GM15510 (cell line): ENCODE measurements around the gene PPP1R9A.

ENCODE experiments used
- POLR2A ChIP-seq: IDR thresholded peaks from 3 replicates; pipeline ENCODE4 v1.6.1; 2011; ENCODE audit warnings: borderline replicate concordance; ENCODE audit not compliant: insufficient read length; ENCODE audit errors: extremely low read depth

Gene PPP1R9A

DNA sequence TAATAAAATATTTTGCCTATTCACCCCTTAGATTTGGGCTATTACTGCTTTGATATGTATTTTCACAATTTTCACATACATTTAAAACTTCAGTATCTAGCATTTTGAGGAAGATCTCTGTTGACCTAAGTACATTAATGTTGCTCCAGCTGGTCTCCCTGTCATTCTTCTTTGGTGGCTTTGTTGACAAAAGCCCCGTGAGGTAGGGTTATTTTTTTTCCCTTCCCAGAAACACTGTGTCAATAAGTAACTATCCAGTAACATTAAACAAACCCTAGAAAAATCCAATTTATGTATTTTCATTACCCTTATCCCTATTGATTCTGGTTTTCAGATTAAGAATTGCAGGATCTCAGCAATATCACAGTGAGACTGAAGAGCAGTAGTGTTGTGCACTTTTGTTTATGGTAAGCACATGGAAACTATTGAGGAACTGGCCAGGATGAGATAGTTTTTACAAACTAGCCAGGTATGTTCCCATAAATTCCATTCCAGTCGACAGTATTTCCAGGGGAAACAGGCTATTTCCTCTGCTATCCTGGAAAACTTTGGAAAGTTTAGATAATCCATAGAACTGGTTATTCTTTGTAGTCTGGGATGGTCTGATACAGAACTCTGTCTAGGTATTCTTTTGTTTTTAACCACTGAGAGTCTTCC lies 218.8 kb downstream of the PPP1R9A start:
- no peak for TF ChIP-seq POLR2A

DNA sequence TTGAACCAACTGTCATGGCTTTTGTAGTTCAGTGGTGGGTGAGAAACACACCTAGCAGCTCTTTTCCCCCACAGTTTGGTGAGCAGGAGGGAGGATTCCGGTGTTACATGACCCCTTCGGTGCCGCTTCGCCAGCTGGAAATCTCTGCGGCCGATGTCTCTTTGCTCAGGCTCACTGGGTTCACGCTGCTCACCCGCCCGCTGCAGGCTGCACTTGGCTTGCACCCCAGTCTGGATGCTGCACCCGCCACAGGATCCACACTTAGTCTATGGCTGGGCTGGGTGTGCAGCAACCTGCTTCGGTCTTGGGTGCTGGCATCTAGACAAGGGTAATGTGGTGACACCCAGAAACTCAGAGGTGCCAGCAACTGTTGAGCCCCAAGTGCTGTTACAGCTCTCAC lies 225.1 kb downstream of the PPP1R9A start:
- TF ChIP-seq POLR2A = no peak

DNA sequence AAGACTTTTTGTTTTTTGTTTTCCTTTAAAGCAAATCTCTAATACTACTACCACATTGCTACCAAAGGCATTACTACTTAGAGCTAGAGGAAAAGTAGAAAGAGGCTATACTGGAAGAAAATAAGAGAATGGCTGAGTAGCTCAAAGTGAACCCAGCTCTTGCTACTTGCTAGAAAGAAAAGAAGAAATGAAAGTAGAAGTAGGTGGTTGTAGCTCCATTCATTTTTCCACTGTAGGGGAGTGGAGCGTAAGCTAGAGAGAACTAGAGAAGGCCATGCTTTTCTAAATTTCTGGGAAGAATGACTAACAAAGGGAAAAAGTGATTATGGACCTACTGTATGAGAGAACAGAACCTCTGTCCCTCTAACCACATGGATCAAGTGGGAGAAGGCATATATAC lies 232.5 kb downstream of the PPP1R9A start:
- no peak for TF ChIP-seq POLR2A

- TF ChIP-seq POLR2A = no peak
These were observed 234.4 kb downstream of the PPP1R9A start for GRCh38 chr7:95141755-95142154.

DNA sequence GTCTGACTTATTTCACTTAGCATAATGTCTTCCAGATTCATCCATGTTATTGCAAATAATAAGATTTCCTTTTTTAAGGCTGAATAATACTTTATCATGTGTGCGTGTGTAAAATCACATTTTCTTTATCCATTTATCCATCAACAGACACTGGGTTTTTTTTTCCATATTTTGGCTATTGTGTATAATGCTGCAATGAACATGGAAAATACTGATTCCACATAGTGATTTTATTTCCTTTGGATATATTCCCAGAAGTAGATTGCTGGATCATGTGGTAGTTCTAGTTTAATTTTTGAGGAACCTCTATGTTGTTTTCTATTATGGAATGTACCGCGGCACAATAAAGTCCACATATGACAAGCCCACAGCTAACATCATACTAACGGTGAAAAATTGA lies 236.9 kb downstream of the PPP1R9A start:
- no peak for TF ChIP-seq POLR2A

DNA sequence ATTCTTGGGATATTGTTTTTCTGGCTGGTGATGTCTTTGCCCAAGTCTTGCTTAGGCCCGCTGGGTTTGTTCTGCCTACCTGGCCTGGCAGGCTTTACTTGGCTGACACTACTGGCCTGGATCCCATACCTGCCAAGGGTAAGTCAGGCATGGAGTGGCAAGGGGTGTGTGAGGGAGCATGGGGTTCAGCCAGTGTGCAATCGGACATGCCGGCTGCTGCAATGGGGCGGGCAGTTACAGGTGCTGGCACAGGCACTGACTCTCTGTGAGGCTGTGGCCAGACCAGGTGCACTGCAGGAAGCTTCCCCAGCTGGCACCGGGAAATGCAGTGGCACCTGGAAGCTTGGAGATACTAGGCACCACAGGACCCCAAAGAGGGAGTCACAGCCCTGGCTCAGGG lies 248.6 kb downstream of the PPP1R9A start:
- no peak for TF ChIP-seq POLR2A

- no peak for TF ChIP-seq POLR2A
These were observed 250.0 kb downstream of the PPP1R9A start for GRCh38 chr7:95157381-95157780.

DNA sequence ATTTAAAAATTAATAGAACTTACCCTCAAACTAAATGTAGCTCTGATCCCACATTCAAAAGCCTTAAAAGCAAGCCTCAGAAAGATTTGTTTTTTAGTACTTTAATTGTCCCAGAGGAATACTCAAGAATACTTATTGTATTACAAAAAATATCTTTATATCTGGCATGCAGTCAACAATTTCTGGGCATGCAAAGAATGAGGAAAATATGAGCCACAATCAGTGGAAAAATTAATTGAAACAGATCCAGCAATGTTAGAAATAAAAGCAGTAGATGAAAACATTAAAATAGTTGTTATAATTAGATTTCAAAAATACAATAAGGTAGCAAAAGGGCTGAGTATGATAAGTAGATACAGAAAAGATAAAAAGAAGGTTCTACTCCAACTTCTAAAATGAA lies 262.3 kb downstream of the PPP1R9A start:
- no peak for TF ChIP-seq POLR2A

- TF ChIP-seq POLR2A = no peak
These were observed 265.0 kb downstream of the PPP1R9A start for GRCh38 chr7:95172420-95172819.

- no peak for TF ChIP-seq POLR2A
These were observed 283.1 kb downstream of the PPP1R9A start for GRCh38 chr7:95190515-95190914.

GRCh38 chr7:95191795-95192194 lies 284.4 kb downstream of the PPP1R9A start:
- TF ChIP-seq POLR2A = no peak

GRCh38 chr7:95198863-95199262 lies 291.5 kb downstream of the PPP1R9A start:
- TF ChIP-seq POLR2A = no peak

GRCh38 chr7:95199779-95200558 lies 292.6 kb downstream of the PPP1R9A start:
- no peak for TF ChIP-seq POLR2A

DNA sequence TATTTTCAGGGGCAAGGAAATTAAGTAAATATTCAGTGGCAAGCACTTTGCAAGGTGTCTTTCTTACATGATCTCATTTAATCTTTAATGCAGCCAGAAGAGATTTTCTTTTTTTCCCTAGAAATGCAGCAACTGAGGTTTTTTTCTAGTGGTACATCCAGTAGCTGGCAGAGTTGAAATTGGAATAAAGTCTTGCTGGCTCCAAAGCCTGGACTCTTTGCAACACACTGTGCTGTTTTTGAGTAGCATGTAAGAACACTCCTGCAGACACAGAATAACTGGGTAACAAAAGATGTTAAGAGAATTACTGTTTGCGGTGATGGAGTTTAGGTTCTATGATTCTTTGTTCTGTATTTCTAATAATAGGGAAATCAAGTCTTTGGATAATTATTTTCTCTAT lies 293.3 kb downstream of the PPP1R9A start:
- TF ChIP-seq POLR2A = no peak

DNA sequence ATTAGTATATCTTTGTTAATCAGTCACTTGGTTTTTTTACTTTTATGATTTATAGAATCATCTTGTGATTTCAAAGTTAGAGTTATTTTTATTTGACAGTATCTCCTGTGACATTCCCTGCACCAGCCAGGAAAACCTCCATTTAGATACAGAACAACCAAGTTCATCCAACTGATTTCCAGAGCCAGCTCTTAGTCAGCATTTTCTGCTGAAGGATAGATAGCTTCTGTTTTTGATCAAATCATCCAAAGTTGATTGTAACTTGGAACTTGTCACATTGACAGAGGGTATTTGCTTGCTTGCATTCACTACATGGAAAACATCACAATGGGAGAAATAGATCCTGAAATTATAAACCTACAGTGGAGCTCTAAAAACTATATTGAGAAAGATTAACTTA lies 294.3 kb downstream of the PPP1R9A start:
- TF ChIP-seq POLR2A = no peak

DNA sequence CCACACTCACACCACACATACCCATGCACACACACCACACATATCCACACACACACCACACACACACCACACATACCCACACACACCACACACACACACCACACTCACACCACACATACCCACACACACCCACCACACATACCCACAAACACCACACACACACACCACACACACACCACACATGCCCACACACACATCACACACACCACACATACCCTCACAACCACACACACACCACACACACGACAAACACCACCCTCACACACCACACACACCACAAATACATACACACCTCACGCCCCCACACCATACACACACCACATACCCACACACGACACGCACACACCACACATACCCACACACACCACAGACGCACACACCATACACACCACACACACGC lies 297.2 kb downstream of the PPP1R9A start:
- no peak for TF ChIP-seq POLR2A

- no peak for TF ChIP-seq POLR2A
These were observed 298.4 kb downstream of the PPP1R9A start for GRCh38 chr7:95205665-95206225.

DNA sequence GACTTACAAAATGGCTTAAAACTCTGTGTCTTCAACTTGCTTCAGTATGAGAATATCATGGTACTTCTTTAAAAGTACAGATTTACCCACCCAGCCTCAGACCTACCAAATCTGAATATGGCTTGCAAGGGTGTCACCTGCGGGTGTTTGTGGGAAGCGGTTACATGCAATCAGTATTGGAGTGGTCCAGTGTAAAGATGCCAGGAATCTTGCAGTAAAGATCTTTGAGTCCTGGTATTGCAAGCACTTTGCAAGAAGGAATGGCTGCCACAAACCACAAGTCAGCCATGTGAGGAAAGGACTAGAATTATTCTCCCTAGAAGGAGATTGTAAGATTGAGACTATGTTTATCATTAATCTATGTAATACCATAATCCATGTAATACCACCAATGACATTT lies 301.9 kb downstream of the PPP1R9A start:
- TF ChIP-seq POLR2A = no peak
